SW480 (cell line): ENCODE data around the gene THSD8.

Source experiments
- DNase-seq: peaks from one replicate; pipeline ENCODE4 v3.0.0-alpha.2; 2016; ENCODE audit warnings: low spot score

Gene THSD8

GRCh38 chr19:12779162-12779993 lies 22.5 kb upstream of the THSD8 start:
- DNase-seq: peak; percentile 45

DNA sequence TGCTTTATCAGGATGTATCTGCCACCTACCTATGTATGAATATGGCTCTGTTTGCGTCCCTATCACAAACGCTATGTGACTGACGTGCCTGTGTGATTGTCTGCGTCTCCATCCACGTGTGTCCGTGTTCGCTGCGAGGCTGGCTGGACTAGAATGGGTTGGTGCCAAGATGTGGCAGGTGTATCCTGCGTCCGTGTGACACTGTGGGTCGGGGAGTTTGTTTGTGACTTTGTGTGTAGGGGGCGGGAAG lies 19.8 kb upstream of the THSD8 start:
- DNase-seq: no peak

- peak; percentile 55 for DNase-seq
Measured at GRCh38 chr19:12782424-12783290, 19.2 kb upstream of the THSD8 start.

DNA sequence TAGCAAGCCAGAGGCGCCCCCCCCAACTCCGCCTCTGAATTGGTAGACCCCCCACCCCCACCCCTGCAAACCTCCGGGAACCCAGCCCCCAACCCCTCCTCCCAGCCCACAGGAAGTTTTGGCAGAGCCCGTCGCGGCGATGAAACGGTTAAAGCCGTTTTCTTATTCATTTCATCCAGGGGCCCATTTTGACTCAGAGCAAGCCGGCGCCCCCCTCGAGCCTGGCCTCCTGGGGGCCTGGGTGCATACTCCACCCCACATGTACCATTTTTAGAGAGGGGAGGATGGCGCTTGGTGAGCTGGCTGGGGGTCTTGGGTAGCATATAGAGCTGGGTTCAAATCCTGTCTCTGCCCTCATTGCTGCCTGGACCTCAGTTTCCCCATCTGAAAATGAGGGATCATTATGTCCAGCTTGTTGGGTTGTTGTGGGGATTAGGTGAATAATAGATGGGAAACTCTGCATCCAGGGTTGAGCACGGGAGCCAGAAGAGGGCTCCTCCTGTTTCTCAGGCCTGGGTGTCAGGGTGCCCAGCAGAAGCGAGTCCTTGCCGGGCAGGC lies 18.5 kb upstream of the THSD8 start:
- peak; percentile 32 for DNase-seq

DNA sequence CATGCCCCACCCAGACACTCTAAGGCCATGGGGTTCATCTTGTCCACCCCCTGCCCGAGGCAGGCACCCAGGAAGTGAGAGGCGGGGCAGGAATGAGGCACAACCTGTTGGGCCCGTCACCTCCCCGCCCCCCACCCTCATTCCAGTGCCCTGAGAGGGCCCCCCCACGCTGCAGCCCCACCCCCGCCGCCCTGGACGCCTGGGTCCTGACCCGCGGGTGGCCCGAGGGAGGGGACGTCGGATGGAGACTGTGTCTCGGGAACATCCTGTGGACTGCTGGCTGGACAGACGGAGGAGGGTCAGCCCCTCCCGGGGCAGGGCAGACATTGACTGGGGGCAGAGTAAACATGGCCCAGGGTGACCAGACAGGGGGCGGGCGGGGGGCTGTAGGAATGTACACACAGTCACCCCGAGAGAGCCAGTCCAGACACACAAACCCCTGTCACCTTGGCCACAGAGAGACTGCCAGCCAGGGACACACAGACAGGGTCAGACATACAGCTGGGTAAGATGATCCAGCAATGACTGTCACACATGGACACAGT lies 17.9 kb upstream of the THSD8 start:
- no peak for DNase-seq

DNA sequence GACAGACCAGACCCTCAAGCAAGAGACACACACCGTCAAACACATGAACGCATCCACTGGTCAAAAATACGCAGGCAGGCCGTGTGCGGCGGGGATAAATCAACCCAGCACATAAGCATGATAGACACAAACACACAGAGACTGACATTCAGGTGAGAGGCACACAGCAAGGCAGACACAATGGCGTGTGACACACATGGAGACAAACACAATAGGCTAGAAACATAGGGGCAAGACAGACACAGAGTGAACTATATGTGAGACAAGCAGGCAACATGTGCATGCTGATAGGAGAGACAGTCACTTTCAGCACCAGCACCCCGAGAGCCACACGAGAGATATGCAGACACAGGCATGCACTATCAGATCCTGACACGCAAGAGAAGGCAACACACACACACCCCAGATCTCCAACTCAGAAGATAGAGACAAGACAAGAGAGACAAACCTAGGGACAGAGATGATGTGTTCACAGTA lies 17.4 kb upstream of the THSD8 start:
- no peak for DNase-seq

DNA sequence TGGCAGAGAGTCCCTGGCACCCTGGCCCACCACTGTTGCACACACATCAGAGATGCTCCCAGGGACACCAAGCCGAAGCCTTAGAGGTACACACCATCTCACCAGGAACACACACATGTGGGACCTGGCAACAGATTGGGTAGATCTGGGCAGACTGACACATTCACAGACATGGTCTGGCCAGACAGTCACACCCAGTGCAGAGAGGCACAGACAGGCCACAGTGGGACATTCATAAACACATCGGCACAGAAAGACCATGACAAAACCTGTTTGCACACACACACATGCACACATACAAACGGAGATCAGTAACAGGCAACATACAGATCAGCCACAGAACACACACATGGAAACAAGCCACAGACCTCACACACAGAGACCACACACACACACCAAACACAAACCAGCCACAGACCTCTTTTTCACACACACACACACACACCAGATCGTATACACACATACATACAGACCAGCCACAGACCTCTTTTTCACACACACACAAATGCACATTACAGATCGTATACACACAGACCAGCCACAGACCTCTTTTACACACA lies 16.9 kb upstream of the THSD8 start:
- DNase-seq: peak; percentile 21

- DNase-seq: no peak
Measured at GRCh38 chr19:12785431-12786031, 16.3 kb upstream of the THSD8 start.

GRCh38 chr19:12786141-12786870 lies 15.6 kb upstream of the THSD8 start:
- no peak for DNase-seq

DNA sequence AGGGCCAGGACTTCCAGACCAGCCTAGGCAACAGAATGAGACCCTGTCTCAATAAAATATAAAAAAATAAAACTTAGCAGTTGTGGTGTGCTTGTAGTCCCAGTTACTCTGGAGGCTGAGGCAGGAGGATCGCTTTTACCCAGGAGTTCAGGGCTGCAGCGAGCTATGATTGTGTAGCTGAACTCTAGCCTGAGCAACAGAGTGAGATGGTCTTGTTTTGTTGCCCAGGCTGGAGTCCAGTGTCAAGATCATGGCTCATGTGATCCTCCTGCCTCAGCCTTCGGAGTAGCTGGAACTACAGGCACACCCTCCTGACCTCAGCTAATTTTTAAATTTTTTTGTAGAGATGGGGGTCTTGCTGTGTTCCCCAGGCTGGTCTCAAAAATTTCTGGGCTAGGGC lies 14.9 kb upstream of the THSD8 start:
- DNase-seq: no peak

DNA sequence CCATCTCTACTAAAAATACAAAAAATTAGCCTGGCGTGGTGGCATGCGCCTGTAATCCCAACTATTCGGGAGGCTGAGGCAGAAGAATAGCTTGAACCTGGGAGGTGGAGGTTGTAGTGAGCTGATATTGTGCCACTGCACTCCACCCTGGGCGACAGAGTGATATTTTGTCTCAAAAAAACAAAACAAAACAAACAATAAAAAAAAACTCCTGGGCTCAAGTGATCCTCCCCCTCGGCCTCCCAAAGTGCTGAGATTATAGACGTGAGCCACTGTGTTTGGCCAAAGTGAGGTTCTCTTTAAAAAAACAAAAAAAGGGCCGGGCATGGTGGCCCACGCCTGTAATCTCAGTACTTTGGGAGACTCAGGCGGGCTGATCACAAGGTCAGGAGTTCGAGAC lies 14.4 kb upstream of the THSD8 start:
- no peak for DNase-seq

DNA sequence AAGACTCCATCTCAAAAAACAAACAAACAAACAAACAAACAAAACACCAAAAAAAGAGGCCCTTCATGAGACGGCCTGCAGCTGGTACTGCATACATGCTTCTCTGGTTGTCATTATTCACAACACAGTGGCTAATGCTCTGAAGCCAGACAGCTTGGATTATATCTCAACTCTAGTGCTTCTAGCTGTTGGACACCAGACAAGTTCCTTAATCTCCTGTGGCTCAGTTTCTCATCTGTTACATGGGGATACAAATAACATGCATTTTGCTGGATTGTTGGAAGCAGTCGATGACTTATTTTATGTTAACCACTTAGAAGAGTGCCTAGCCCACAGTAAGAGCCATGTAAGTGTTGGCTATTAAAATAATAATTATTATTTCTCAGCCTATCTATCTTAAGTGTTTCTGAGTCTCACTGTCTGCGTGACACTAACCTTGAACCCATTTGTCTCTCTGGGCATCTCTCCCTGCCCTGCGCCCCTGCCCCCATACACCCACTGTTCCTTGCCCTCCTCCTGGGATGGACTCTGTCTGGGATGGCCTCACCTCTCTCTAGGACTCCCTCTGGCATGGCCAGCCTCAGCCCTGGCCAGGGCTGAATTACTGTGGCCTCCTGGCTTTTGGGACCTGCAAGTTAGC lies 13.7 kb upstream of the THSD8 start:
- no peak for DNase-seq

GRCh38 chr19:12788682-12789097 lies 13.2 kb upstream of the THSD8 start:
- DNase-seq: peak; percentile 58

DNA sequence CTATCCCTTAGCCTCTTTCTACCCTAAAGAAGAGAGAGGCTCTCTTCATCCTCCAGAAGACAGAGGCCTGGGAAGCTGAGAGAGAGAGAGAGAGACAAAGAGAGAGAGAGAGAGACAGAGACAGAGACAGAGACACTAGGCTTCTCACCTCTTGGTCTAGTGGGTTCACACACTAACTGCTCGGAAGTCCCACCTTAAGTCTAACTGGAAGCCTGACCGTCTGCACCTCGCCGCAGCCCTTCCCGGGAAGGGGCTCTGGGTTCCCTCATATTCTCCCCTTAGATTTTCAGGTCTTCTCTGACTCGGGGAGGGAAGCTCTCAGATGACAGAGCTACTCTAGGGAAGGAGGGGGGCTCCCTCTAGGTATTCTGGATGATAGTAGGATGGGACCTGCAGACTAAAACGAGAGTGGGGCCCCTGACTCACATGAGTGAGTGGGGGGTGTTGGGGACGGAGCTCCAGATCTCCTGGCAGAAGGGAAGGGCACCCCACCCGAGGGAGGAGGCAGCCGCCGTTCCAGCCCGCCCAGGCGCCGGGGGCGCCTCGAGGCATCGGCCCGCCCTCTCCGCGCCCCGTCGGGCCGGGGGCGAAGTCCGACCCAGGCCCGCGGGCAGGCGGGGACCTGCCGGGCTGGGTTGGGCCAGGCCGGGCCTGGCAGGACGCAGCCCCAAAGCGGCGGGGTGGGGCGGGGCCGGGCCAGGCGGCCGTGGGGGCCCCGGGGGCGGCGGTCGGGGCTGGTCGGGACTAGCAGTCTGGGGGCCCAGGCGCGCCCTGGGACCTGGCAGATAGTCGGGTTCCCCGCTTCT lies 12.6 kb upstream of the THSD8 start:
- DNase-seq: peak; percentile 68

DNA sequence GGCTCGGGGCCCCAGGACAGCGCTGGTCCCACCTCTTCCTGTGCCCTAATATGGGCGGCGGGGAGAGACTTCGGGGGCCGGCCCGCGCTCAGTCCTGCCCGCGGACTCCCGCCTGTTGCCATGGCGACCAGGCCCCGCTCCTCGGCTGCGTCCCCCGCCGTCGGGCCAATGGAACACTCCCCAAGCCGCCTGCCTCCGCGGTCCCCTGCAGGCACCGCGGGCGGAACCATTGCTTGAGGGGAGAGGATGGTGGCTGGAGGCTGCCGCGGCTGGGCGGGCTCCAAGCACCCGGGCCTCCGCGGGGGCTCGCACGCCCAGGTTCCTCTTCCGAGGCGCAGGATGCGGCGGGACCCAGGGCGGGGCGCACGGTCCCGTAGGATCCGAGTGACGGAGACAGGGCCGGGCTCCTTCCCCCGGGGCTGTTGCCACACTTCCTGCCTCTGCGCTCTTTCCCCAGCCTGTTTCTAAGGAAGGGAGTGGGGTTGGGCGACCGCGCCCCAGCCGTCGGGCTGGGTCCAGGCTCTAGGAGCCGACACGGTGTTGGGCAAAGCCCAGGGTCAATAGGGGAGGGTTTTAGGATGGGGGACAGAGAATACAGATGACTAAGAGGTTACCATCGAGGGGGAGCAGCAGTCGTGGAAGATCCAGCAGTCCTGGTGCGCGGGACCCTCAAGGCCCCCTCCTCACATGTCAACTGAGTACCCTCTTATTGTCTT lies 11.8 kb upstream of the THSD8 start:
- peak; percentile 96 for DNase-seq

DNA sequence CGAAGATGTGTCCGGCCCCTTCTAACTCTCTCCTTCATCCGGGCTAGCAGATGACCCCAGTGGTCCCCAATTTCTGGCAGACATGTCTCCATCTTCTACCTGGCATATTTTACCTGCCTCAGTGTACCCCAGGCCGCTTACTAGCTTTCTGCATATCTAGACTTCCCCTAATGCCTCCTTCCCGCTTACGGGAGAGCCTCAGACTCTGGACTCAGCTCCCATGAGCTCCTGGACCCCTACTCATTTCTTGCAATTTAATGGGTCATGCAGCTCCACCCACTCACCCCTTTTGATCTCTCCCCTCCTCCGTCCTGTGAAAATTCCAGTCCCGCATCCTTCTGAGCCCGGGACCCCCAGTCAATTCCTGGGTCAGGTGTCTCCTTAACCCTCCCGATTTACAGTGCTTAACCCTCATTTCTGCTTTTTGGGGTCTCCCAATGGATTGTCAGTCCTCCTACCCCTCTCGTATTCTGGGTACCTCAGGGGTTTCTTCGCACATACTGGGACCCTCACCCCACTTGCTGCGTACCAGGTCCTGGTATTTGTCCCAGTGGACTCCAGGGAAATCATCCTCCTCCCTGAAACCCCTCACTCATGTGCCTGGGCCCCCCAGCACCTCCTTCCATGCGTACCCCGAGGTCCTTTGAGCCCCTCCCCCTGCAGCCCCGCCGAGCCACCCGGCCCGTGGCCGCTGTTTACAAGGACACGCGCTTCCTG lies 11.1 kb upstream of the THSD8 start:
- DNase-seq: peak; percentile 26

DNA sequence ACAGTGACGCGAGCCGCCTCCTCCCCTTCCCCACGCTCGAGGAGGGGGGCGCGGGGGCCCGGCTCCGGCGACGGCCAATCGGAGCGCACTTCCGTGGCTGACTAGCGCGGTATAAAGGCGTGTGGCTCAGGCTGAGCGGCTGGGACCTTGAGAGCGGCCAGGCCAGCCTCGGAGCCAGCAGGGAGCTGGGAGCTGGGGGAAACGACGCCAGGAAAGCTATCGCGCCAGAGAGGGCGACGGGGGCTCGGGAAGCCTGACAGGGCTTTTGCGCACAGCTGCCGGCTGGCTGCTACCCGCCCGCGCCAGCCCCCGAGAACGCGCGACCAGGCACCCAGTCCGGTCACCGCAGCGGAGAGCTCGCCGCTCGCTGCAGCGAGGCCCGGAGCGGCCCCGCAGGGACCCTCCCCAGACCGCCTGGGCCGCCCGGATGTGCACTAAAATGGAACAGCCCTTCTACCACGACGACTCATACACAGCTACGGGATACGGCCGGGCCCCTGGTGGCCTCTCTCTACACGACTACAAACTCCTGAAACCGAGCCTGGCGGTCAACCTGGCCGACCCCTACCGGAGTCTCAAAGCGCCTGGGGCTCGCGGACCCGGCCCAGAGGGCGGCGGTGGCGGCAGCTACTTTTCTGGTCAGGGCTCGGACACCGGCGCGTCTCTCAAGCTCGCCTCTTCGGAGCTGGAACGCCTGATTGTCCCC lies 10.4 kb upstream of the THSD8 start, which contains the start of gene JUNB:
JUNB (plus strand) TSS at position 142 of the 706 bp plus-strand sequence; CDS start at position 428, 286 bp downstream.
- peak; percentile 93 for DNase-seq
